Measurements from ENCODE around the gene DSTN.

The DSTN gene

DNA sequence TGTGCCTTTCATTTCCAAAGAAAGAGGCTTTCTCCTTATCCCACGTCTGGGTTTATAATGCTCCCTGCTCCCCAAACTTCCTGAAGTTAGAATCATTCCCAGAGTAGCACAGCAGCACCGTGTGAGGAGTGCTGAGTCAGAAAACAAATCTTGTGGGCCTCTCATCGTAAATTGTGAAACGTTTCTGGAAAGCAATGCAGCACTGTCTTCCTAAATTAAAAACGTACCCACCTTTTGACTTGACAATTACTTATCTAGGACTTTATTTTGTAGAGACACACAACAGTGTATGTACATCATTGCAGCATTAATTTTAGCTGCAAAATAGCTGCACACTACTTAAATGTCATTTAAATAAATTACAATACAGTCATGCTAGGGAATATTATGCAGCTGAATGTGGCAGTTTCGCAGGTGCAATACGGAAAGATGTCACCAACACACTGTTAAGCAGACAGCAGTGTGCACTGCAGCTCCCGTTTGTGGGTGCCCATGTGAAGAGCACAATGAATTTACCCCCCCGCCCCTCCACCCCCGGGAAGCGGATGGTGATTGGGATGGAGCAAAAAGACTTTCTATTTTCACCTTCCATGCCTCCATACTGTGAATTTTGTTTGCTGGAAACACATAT lies 81.4 kb downstream of the DSTN start:
- peak; percentile 64 for DNase-seq (ENCODE audit: low read depth)
- no peaks in the 10 kb centered on the region for H3K9me3 ChIP-seq (ENCODE audit: control insufficient read depth, low read length)
- no peaks in the 10 kb centered on the region for H3K27me3 ChIP-seq (replicated peaks; ENCODE audit: control insufficient read depth, insufficient read depth, low read length)
- peak overlapping the region; percentile 20 for H3K9ac ChIP-seq (ENCODE audit: low read length)
- peak overlapping the region; percentile 53 for H3K4me3 ChIP-seq (ENCODE audit: low read length)
- peaks cover 75% of the 10 kb centered on the region for H3K4me1 ChIP-seq (ENCODE audit: control insufficient read depth, insufficient read depth, low read length)
- H3K36me3 ChIP-seq (ENCODE audit: control insufficient read depth, insufficient read depth, low read length, severe bottlenecking): peaks cover 28% of the 10 kb centered on the region

DNA sequence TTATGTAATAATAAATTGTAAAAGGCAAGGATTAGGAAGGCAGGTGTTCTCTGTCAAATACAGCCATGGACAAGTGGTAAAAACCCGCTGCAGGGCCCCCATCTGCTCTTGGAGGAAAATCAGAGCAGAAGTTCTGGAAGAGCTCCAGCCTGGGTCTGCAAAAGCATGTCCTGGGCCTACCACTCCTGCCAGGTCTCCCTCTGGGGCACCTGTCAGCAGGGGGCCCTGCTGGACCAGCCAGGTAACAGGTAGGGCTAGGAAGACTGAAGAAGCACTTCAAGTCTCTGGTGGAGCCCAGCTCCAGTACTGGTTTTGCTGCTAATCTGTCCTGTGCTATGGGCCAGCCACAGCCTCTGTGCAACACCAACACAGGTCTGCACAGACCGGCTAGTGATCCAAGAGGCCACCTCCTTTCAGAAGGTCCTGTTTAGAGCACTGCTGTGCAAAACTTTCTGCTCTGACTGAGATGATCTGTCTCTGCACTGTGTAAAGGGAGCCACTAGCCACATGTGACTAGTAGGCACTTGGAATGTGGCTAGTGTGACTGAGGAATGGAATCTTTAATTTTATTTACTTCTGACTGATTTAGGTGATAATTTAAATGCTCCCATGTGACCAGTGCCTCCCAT lies 82.0 kb downstream of the DSTN start:
- H3K9me3 ChIP-seq (ENCODE audit: control insufficient read depth, low read length): no peaks in the 10 kb centered on the region
- DNase-seq (ENCODE audit: low read depth): no peak
- H3K4me3 ChIP-seq (ENCODE audit: low read length): no peak overlapping the region
- peaks cover 69% of the 10 kb centered on the region for H3K4me1 ChIP-seq (ENCODE audit: control insufficient read depth, insufficient read depth, low read length)
- H3K9ac ChIP-seq (ENCODE audit: low read length): no peak overlapping the region
- no peaks in the 10 kb centered on the region for H3K27me3 ChIP-seq (replicated peaks; ENCODE audit: control insufficient read depth, insufficient read depth, low read length)
- H3K36me3 ChIP-seq (ENCODE audit: control insufficient read depth, insufficient read depth, low read length, severe bottlenecking): peaks cover 35% of the 10 kb centered on the region

DNA sequence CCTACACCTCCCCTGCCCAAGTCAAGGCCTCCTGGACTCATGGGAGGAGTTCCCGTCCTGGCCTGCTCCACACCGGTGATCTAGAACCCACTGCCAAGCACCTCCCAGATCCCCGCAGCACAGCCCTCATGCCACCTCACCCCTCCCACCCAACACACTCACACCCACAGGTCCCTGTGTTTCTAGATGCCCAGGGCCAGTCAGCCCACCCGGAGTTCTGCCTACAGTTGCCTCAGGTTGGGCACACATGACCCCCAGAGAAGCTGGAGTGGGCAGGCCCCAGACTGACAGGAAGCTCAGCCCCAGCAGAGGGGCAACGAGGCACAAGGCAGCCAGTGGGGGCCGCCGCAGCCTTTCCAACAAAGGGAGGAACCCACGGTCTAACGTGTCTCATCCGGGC lies 82.5 kb downstream of the DSTN start:
- peaks cover 64% of the 10 kb centered on the region for H3K4me1 ChIP-seq (ENCODE audit: control insufficient read depth, insufficient read depth, low read length)
- peaks cover 39% of the 10 kb centered on the region for H3K36me3 ChIP-seq (ENCODE audit: control insufficient read depth, insufficient read depth, low read length, severe bottlenecking)
- no peak for DNase-seq (ENCODE audit: low read depth)
- H3K9me3 ChIP-seq (ENCODE audit: control insufficient read depth, low read length): no peaks in the 10 kb centered on the region
- no peaks in the 10 kb centered on the region for H3K27me3 ChIP-seq (replicated peaks; ENCODE audit: control insufficient read depth, insufficient read depth, low read length)
- no peak overlapping the region for H3K4me3 ChIP-seq (ENCODE audit: low read length)
- H3K9ac ChIP-seq (ENCODE audit: low read length): no peak overlapping the region

DNA sequence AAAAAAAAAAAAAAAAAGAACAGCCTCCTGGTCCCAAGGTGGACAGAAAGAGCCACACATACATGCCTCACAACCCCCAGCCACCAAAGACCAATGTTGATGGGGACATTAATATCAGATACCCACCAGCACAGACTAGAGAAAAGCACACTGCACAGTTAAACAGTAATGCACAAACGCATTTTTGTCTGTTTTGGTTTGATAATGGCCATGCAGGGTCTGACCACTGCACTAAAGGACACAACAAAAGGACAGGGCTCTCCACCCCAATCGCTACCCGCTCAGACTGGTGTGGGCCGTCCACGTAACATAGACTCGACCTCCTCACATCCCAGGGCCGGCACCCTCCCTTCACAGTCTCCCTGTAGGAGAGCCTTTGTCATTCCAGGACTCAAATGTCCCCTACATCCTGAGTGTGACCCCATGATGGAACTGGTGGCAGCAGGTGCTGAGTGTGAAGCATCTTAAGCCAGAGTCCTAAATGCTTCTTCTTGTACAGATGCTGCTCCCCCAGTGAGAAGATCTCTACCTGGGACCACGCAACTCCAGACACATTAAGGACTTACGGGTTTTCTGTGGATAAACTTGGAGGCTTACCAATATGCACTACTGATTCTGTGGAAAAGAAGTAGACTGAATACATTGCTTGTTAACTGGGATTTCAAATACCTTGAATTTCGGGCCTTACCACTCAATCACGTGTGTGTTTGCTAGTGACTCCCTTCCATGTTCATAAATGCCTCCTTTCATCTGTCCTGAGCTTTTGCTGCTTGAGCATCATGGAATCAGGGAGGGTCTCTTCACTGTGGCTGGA lies 84.2 kb downstream of the DSTN start:
- Histone ChIP-seq H3K4me3 (ENCODE audit: low read length) (no peak overlapping the region), H3K27me3 (replicated peaks; ENCODE audit: control insufficient read depth, insufficient read depth, low read length) (no peaks in the 10 kb centered on the region), H3K36me3 (ENCODE audit: control insufficient read depth, insufficient read depth, low read length, severe bottlenecking) (peaks cover 52% of the 10 kb centered on the region), H3K4me1 (ENCODE audit: control insufficient read depth, insufficient read depth, low read length) (peaks cover 47% of the 10 kb centered on the region), H3K9me3 (ENCODE audit: control insufficient read depth, low read length) (peaks cover 5% of the 10 kb centered on the region), H3K9ac (ENCODE audit: low read length) (peak overlapping the region; percentile 14)
- no peak for DNase-seq (ENCODE audit: low read depth)

DNA sequence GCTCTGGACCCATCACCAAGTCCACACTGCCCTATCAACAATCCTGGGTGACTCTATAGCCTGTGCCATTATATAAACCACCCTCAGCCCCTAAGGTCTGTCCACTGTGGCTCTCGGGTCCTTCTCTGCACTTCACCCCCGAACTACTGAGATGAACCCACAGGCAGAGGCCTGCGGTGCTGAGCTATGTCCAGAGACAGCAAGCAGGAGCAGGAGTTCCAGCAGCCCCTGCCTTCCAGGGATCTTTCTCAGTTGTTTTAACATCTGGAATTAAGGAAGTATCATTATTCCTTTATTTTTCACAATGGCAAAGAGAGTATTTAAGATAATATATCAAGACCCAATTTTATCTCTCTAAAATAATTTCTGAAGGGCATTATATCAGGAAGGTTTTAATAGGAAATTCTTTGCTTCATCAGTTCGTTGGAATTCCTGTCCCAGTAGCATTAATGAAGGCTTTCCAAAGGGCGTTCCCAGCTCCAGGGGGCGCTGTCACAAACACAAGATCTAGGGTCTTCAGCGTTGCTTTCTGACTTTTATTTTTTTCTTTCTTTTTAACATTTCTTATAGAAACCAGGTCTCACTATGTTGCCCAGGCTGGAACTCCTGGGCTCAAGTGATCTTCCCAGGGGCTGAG lies 84.9 kb downstream of the DSTN start:
- H3K9me3 ChIP-seq (ENCODE audit: control insufficient read depth, low read length): peaks cover 5% of the 10 kb centered on the region
- H3K36me3 ChIP-seq (ENCODE audit: control insufficient read depth, insufficient read depth, low read length, severe bottlenecking): peaks cover 54% of the 10 kb centered on the region
- H3K4me3 ChIP-seq (ENCODE audit: low read length): no peak overlapping the region
- H3K27me3 ChIP-seq (replicated peaks; ENCODE audit: control insufficient read depth, insufficient read depth, low read length): no peaks in the 10 kb centered on the region
- peak; percentile 84 for DNase-seq (ENCODE audit: low read depth)
- H3K4me1 ChIP-seq (ENCODE audit: control insufficient read depth, insufficient read depth, low read length): peaks cover 44% of the 10 kb centered on the region
- peak overlapping the region; percentile 14 for H3K9ac ChIP-seq (ENCODE audit: low read length)

DNA sequence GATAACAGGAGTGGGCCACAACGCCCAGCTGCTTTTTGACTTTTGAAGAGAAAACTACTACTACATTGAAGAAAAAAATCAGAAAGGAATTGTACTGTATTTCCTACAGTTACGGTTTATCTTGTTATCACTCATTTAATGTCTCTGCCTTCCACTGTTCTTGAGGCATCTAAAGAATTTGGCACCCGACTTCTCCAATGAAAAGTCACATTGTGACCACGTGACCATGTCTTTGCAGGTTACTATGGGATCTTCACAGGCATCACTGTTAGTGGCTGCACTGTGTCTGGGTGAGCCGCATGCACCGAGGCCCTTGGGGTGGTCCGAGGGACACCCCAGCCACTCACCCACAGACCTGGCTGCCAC lies 85.4 kb downstream of the DSTN start:
- Histone ChIP-seq H3K9me3 (ENCODE audit: control insufficient read depth, low read length) (peaks cover 5% of the 10 kb centered on the region), H3K27me3 (replicated peaks; ENCODE audit: control insufficient read depth, insufficient read depth, low read length) (no peaks in the 10 kb centered on the region), H3K9ac (ENCODE audit: low read length) (peak overlapping the region; percentile 5), H3K36me3 (ENCODE audit: control insufficient read depth, insufficient read depth, low read length, severe bottlenecking) (peaks cover 58% of the 10 kb centered on the region), H3K4me3 (ENCODE audit: low read length) (no peak overlapping the region), H3K4me1 (ENCODE audit: control insufficient read depth, insufficient read depth, low read length) (peaks cover 44% of the 10 kb centered on the region)
- no peak for DNase-seq (ENCODE audit: low read depth)

DNA sequence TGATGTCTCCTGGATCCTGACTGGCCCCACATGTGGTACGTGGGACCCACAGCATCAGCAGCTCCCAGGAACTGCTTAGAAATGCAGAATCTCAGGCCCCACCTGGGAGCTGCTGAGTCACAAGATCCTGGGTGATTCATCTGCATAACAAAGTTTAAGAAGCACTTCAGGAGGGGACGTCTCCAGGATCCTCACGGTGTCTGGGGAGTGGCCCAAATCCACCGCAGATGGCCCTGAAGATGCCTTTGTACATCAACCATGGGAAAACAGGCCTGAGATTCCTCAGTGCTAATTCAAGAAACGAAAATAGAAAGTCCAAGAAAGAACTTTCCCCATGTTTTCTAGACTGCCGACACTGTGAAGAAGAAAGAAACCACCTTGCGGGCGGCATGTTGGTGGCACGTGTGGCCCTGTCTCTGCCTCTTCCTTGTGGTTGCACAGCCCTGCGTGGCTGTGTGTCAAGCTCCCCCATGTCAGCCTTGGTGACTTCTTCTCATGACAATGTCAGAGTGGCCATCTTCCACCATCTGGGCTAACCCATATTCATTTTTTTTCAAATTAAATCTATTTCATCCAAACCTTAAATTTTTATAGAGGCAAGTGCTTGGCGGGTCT lies 86.1 kb downstream of the DSTN start:
- Histone ChIP-seq H3K9ac (ENCODE audit: low read length) (no peak overlapping the region), H3K4me1 (ENCODE audit: control insufficient read depth, insufficient read depth, low read length) (peaks cover 44% of the 10 kb centered on the region), H3K4me3 (ENCODE audit: low read length) (no peak overlapping the region), H3K36me3 (ENCODE audit: control insufficient read depth, insufficient read depth, low read length, severe bottlenecking) (peaks cover 58% of the 10 kb centered on the region), H3K9me3 (ENCODE audit: control insufficient read depth, low read length) (peaks cover 5% of the 10 kb centered on the region), H3K27me3 (replicated peaks; ENCODE audit: control insufficient read depth, insufficient read depth, low read length) (no peaks in the 10 kb centered on the region)
- DNase-seq (ENCODE audit: low read depth): peak; percentile 28

DNA sequence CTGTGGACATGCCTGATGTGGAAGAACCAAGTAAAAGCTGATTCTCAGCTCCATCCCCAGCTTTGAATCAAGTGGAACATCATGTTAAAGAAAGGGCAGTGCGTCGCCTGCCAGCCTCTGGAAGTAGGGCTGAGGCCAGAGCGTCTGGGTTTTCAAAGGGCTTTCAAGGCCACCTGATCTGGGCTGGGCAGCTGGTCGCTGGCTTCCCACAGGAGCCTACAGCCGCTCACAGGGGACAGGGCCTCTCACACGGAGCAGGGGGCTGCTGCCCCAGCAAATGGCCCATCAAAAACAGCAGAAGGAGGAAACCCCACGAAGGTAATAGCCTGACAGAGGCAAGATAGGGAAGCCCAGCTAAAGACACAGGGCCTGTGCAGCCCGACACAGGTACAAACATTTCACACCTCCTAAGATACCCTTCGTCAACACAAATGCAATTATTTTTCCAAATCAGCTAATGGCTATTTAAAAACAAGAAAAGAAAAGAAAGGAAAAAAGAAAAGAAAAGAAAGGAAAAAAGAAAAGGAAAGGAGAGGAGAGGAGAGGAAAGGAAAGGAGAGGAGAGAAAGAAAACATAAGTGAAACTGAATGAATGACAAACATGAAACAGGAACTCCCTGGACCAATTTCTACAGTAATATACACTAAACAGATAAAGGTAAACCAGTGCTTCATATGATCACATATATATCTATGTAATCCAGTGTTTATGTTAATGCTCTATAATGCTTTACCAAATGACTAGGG lies 87.4 kb downstream of the DSTN start:
- no peak overlapping the region for H3K4me3 ChIP-seq (ENCODE audit: low read length)
- peaks cover 44% of the 10 kb centered on the region for H3K4me1 ChIP-seq (ENCODE audit: control insufficient read depth, insufficient read depth, low read length)
- H3K9ac ChIP-seq (ENCODE audit: low read length): no peak overlapping the region
- H3K9me3 ChIP-seq (ENCODE audit: control insufficient read depth, low read length): peaks cover 5% of the 10 kb centered on the region
- no peak for DNase-seq (ENCODE audit: low read depth)
- no peaks in the 10 kb centered on the region for H3K27me3 ChIP-seq (replicated peaks; ENCODE audit: control insufficient read depth, insufficient read depth, low read length)
- peaks cover 58% of the 10 kb centered on the region for H3K36me3 ChIP-seq (ENCODE audit: control insufficient read depth, insufficient read depth, low read length, severe bottlenecking)

DNA sequence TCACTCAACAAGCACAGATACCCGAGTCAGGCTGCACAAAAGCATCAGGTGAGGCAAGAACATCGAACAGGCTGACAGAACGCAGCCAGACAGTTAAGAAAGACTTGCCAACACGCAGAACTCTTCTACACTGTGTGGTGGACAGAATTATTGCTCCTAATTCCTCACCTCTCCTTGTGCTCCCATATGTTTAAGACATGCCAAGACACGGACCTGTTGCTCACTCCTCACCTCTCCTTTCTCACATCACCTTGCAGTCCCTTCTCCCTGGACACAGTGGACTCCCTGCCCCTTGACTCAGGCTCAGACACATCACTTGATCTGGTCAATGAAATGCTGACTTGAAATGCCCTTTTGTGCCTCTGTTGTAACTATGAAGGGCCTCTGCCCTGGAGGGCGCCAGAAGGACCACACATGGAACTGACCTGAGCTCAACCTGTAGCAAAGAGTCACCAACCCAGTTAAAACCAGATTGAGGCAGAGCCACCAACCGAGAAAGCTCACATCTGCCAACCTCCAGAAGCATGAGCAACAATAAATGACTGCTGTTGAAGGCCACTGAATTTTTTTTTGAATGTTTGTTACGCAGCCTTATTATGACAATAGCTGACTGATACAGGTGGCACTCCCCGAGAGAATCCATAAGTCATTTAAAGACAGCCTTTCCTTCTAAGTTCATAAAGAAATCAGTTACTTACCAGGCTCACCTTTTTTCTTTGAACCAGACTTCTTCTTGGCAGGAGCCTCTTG lies 88.2 kb downstream of the DSTN start:
- no peak overlapping the region for H3K4me3 ChIP-seq (ENCODE audit: low read length)
- no peak overlapping the region for H3K9ac ChIP-seq (ENCODE audit: low read length)
- DNase-seq (ENCODE audit: low read depth): no peak
- H3K36me3 ChIP-seq (ENCODE audit: control insufficient read depth, insufficient read depth, low read length, severe bottlenecking): peaks cover 51% of the 10 kb centered on the region
- H3K27me3 ChIP-seq (replicated peaks; ENCODE audit: control insufficient read depth, insufficient read depth, low read length): no peaks in the 10 kb centered on the region
- H3K9me3 ChIP-seq (ENCODE audit: control insufficient read depth, low read length): peaks cover 5% of the 10 kb centered on the region
- H3K4me1 ChIP-seq (ENCODE audit: control insufficient read depth, insufficient read depth, low read length): peaks cover 52% of the 10 kb centered on the region

DNA sequence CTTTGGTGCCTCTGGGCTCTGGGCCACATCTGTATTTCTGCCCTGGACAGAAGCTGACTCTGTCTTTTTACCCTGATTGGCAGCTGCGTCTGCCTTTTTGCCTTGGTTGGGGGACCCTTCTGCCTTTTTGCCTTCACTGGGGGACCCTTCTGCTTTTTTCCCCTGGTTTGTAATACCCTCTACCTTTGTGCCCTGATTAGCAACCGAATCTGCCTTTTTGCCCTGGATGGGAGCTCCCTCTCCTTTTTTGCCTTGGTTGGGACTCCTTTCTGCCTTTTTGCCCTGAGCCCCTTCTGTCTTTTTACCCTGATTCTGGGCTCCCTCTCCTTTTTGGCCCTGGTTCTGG lies 88.7 kb downstream of the DSTN start:
- no peak for DNase-seq (ENCODE audit: low read depth)
- Histone ChIP-seq H3K4me1 (ENCODE audit: control insufficient read depth, insufficient read depth, low read length) (peaks cover 58% of the 10 kb centered on the region), H3K9ac (ENCODE audit: low read length) (no peak overlapping the region), H3K36me3 (ENCODE audit: control insufficient read depth, insufficient read depth, low read length, severe bottlenecking) (peaks cover 48% of the 10 kb centered on the region), H3K4me3 (ENCODE audit: low read length) (no peak overlapping the region), H3K9me3 (ENCODE audit: control insufficient read depth, low read length) (peaks cover 5% of the 10 kb centered on the region), H3K27me3 (replicated peaks; ENCODE audit: control insufficient read depth, insufficient read depth, low read length) (no peaks in the 10 kb centered on the region)
